ENCODE measurements around the gene PRR23B.
"Not testable (repeated sequence)": the region's sequence is repeated elsewhere in the genome, so short reads cannot be mapped to it uniquely, and the experiment has no call there.

PRR23B gene

DNA sequence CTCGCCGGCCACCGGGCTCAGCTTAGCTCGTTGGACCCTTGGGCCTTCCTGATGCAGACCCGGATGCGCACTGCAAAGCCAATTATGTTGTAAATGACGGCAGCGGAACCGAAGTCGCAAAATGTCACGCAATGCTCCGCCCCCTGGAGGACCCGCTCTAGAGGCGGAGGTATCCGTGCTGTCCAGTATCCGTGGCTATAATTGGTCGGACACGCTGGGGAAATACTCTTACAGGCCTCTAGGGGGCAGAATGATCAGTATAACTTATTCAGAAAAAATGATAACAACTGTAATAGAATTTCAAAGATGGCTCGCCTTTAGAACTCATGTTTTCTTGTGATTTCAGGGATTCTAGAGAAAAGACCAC lies at the start of gene PRR23B:
Gene PRR23B (minus strand): TSS at position 59 of the 367 bp plus-strand sequence. CDS start 265 bp downstream, outside the sequence.
- no peak for DNase-seq

DNA sequence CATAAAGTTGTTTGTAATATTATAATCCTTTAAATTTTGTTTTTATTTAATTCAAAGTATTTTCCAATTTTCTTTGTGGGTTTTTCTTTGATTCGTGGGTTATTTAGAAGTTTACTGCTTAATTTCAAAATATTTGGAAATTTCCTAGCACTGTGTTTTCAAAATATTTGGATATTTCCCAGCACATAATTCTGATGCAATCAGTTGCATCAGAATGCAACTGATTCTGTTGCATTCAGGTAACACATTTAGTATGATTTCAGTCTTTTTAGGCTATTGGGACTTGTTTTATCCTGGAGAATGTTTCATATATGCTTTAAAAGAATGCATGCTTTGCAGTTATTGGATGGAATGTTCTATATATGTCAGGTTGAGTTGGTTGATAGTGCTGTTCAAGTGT lies 42.2 kb upstream of the PRR23B start:
- DNase-seq, result no peak

- DNase-seq, result no peak
These were observed 32.3 kb upstream of the PRR23B start for GRCh38 chr3:139052802-139053600.

DNA sequence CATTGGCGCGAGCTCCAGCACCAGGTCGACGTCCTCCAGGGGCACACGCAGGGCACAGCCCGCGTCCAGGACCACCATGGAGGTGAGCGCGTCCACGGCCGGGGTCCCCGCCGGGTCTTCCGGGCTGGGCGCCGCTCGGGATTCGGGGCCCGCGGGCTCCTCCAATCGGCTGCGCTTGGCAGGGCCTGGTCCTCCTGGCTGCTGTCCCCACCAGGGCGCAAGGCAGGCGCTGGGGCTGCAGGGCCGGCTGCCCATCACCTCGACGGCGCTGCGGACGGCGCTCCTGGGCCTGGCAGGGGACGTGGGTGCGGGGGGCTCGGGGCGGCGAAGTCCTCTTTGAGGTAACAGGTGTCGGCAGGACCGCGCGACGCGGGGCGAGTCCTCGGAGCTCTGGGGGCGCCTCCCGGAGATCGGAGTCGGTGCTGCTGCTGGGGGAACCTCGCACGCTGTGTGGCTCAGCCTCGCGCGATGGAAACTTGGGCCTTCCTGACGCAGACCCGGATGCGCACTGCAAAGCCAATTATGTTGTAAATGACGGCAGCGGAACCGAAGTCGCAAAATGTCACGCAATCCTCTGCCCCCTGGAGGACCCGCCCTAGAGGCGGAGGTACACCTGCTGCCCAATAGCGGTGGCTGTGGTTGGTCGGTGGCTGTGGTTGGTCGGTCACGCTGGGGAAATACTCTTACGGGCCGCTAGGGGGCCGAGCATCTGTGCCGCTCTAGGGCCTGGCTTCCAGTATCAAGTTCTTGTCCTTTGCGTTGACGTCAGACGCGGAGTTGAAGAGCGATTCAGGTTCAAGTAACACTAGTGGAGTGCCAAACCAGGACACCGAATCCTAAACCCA lies 23.9 kb upstream of the PRR23B start, which contains the start of gene PRR23C:
Gene PRR23C (minus strand): TSS at position 527 of the 845 bp plus-strand sequence. CDS start 272 bp downstream, at position 255.
- no peak for DNase-seq

DNA sequence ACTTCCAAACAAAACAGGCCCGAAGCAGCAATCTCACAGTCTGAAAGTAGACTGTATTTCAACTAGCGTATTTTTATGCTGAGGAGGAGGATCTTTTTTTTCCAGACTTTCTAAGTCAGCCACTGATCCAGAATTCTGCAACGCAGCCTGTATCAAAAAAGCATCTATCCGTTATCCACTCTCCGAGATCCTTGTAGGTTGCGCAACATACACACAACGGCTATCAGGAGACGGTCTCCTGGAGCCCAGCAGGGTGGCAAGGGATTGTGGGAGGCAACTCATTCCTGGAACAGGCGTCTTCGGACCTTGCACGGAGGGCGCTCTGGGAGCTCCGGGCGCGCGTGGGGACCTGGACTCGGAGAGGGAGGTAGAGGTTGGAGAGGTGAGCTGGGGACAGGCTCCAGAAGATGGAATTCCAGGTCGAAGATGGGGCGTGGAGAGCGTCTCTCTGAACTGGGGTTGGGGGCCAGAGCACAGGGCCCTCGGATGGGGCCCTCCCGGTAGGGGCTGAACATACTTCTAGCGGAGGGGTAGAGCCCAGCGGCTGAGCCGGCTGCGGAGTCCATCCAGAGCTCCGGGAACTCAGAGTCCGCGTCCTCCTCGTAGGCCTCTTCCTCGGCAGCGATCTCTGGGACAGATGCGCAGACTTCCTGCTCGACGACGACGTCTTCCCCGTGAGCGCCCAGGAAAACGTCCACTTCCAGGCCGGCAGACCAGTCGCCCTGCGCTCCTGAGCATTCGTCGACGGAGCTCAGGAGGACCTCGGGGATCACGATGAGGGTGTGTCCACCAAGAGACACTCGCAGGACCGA lies 23.0 kb upstream of the PRR23B start:
- no peak for DNase-seq

DNA sequence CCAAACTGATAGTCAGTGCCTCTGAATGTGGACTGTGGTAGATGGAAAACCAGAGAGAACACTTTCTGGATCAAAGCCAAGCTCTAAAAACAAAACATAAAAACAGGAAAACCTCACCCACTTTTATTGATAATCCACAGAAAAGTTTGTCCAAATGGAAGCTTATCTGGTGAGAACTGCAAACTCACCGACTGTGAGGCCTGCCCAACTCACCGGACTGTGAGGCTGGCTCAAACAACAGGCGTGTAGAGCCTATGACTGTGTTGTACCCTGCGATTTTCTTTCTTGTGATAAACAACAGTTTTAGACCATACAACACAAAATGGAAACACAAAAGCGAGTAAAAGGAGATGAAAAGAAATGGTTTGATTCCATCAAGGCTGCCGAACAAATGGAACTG lies 16.8 kb upstream of the PRR23B start:
- no peak for DNase-seq

DNA sequence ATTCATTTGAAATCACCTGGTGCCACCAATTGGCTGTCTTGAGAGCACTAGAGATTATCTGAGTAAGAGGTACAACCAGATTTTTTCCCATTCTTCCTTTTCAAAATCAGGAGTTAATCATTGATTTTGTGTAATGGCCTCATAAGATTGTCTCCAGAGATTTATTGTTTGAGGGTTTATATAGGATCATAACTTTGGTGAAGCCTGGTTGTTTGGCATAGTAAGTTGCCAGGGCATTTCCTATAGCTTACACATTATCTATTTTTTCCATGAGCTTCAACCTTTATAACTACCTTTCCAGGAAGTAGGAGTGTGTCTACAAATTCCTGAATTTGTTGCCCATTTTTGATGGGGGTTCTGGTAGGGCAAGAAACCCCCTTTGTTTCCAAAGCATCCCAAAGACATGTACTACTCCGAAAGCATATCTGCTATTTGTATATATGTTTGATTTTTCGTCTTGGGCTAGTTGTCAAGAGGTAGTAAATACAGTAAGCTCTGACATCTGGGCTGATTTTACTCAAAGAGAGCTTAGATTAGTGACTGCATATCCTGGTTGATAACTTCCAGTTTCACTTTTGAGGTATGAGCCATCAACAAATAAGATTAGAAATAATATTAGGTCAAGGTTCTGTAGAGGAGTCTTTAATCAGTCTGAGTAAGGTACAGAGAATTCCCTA lies 11.7 kb upstream of the PRR23B start:
- DNase-seq, result no peak

GRCh38 chr3:139030576-139030975 lies 9.8 kb upstream of the PRR23B start:
- not testable (repeated sequence) for DNase-seq

DNA sequence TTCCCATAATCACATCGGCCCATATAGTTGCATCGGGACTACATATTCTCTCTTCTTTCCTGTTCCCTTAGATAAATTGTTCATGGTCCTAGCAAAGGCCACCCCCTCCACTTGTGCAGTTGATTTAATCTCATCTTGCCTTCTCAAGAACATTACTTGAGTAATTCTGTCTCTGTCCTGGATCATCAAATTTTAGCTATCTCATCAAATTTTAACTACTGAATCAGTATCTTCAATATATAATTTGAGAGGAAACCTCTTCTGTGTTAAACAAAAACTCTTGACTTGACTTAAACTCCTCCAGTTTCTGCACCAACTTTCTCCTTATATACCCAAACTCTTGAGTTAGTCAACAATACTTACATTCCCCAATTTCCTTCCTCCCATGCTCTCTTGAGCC lies 4.2 kb upstream of the PRR23B start:
- no peak for DNase-seq

GRCh38 chr3:139020036-139020867 lies 474 bp downstream of the PRR23B start:
- DNase-seq, result no peak

- DNase-seq, result no peak
These were observed 4.2 kb downstream of the PRR23B start for GRCh38 chr3:139016430-139017048.

DNA sequence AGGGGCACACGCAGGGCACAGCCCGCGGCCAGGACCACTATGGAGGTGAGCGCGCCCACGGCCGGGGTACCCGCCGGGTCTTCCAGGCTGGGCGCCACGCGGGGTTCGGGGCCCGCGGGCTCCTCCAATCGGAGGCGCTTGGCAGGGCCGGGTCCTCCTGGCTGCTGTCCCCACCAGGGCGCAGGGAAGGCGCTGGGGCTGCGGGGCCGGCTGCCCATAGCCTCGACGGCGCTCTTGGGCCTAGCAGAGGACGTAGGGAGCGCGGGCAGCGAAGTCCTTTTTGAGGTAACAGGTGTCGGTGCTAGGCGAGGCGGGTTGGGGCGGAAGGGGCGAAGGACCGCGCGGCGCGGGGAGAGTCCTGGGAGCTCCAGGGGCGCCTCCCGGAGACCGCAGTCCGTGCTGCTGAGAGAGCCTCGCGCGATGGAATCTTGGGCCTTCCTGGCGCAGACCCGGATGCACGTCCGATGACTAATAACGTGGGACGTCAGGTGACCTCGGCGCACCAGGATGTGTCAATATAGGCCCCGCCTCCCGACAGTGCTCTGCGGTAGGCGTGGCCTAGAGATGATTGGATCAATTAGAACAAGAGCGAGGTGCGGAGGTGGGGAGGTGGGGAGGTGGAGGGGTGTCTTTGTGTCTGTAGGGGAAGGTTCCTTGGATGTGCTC lies 14.5 kb downstream of the PRR23B start, which contains the start of gene PRR23A:
Gene PRR23A (minus strand): TSS at position 218 of the 666 bp plus-strand sequence. CDS start 0 bp downstream, at position 218.
- DNase-seq, result no peak

- DNase-seq, result no peak
These were observed 15.3 kb downstream of the PRR23B start for GRCh38 chr3:139005356-139005993.

DNA sequence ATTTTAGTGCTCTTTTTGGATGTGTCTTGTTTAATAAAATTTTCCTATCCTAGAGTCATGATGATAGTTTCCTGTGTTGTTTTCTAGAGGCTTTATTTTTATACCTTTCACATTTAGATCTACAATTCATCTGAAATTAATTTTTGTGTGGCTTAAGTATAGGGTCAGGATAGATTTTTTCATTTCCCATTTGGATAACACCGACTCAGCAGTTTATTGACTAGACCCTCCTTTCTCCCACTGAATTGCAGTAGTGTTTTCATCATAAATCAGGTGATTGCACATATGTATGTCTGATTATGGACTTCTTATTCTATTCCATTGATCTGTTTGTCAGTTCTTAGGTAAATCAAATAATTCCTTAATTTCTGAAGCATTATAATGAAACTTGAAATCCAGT lies 25.0 kb downstream of the PRR23B start:
- no peak for DNase-seq

GRCh38 chr3:138987181-138987580 lies 33.5 kb downstream of the PRR23B start:
- no peak for DNase-seq

- no peak for DNase-seq
These were observed 34.8 kb downstream of the PRR23B start for GRCh38 chr3:138985932-138986331.

- DNase-seq, result no peak
These were observed 35.9 kb downstream of the PRR23B start for GRCh38 chr3:138984816-138985215.

- no peak for DNase-seq
These were observed 44.7 kb downstream of the PRR23B start for GRCh38 chr3:138976047-138976446.

DNA sequence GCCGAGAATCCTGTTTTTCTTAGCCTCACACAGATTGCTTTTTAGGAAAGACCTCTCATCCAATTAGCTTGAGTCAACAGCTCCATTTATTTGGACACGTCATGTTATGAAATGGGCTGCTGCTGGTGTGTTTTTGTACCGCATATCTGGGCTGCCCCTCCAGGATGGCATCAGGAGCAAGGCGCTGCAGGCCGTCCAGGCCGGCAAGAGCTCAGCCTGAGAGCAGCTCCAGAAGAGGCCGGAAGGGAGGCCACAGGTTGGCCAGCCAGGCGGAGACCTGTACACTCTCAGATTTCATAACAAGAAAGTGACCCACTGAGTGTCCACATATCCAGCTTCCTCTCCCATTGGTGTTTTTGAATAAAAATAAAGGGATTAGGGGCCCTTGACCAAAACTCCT lies 45.4 kb downstream of the PRR23B start:
- no peak for DNase-seq

- no peak for DNase-seq
These were observed 46.3 kb downstream of the PRR23B start for GRCh38 chr3:138974462-138974861.
